A549 treated with dexamethasone at 1 μM for 4 hours (cell line): ENCODE data around the gene COL12A1. TPM values are rescaled to one million over a fixed set of nuclear protein-coding genes. Genes with fewer than 3 reads are reported as not detected.

Experiments used
- total RNA-seq: library from RNA; stranded (reverse); fragments of 200-300 nt; extraction: Qiagen RNA extraction; gene quantifications from 5 replicates; pipeline ENCODE4 v1.2.3, GENCODE V29; 2022

Gene COL12A1
- 4.3 to 6.7 TPM (median 5.4 TPM) in 5 replicates for total RNA-seq

GRCh38 chr6:75205776-75206575 is at the start of gene COL12A1:
TSS of gene COL12A1 (minus strand) at chr6:75206053. CDS start at chr6:75202792, 3,261 bp downstream.

DNA sequence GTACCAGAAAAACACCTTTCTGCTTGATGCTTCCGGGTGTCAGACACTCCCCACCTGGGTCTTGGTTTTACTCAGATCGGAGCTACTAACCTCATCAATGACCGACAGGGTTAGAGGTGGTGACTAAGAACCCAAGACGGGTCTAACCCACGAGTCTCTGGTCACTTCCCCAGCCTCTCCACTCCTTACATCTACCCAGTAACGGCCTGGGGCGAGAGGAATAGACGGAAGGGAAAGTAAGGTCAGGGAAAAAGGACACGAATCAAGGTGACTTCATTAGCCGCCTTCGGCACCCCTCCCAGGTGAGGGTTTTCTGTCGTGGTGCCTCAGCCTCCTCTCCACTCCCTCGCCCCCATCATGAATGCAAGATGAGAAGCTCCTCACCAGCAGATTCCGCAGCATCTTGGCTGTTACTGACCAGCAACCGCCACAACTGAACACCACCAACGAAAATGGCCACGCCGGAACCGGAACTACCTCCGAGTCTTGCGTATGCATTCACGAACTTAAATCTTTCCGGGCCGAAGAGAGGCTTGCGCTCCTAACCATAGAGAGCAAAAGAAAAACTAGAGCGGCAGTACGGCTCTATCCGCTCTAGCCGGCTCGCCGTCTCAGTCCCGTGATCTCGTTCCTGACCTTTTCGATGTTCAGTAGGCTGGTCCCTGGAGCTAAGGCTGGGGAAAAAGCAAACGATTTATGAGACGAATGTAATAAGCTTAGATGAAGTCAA is 37.6 kb upstream of the COL12A1 start, which contains the start of gene COX7A2:
COX7A2 (minus strand) TSS at position 469 of the 730 bp plus-strand sequence; CDS start at position 402, 67 bp downstream.

Other genes starting within 250 kb of the COL12A1 start
- gene COX7A2, start 37.7 kb upstream of the COL12A1 start, total RNA-seq: 263 to 359 TPM (median 276 TPM) in 5 replicates
- gene TMEM30A, start 78.7 kb upstream of the COL12A1 start, total RNA-seq: 32.0 to 44.8 TPM (median 40.4 TPM) in 5 replicates